SK-N-SH treated with all-trans-retinoic acid at 6 μM for 48 hours (cell line): ENCODE results near the gene EEFSEC.

Source experiments
- ARNTL ChIP-seq: fragments of 450-650 bp; formaldehyde crosslinking; IDR thresholded peaks from 2 replicates; pipeline ENCODE4 v1.5.0; 2020; ENCODE audit warnings: low read depth, mild to moderate bottlenecking, moderate library complexity, borderline replicate concordance
- CREB5 ChIP-seq: fragments of 250-450 bp; sonication (Bioruptor Pico); IDR thresholded peaks from 2 replicates; pipeline ENCODE4 v1.5.1; 2020; ENCODE audit warnings: low read depth, mild to moderate bottlenecking, moderate library complexity
- CSDC2 ChIP-seq: fragments of 250-450 bp; sonication (Bioruptor Pico); IDR thresholded peaks from 2 replicates; pipeline ENCODE4 v1.5.0; 2020; ENCODE audit warnings: mild to moderate bottlenecking, moderate library complexity
- ISL1 ChIP-seq: fragments of 250-450 bp; sonication (Bioruptor Pico); IDR thresholded peaks from 2 replicates; pipeline ENCODE4 v2.1.2; 2022; ENCODE audit warnings: mild to moderate bottlenecking, moderate library complexity
- OSR1 ChIP-seq: fragments of 250-450 bp; sonication (Bioruptor Pico); IDR thresholded peaks from 2 replicates; pipeline ENCODE4 v1.8.0; 2022; ENCODE audit warnings: moderate library complexity, mild to moderate bottlenecking, inconsistent platforms
- PPARA ChIP-seq: fragments of 250-450 bp; sonication (Bioruptor Pico); IDR thresholded peaks from 2 replicates; pipeline ENCODE4 v1.5.0; 2020; ENCODE audit warnings: mild to moderate bottlenecking, borderline replicate concordance
- RARB ChIP-seq: fragments of 250-450 bp; sonication (Bioruptor Pico); IDR thresholded peaks from 2 replicates; pipeline ENCODE4 v1.8.0; 2021; ENCODE audit warnings: mild to moderate bottlenecking, moderate library complexity
- TCF4 ChIP-seq: fragments of 250-450 bp; sonication (Bioruptor Pico); IDR thresholded peaks from 2 replicates; pipeline ENCODE4 v1.8.0; 2021; ENCODE audit warnings: mild to moderate bottlenecking, moderate library complexity, borderline replicate concordance
- TOX ChIP-seq: fragments of 250-450 bp; sonication (Bioruptor Pico); IDR thresholded peaks from 2 replicates; pipeline ENCODE4 v1.8.0; 2021; ENCODE audit warnings: mild to moderate bottlenecking, moderate library complexity, borderline replicate concordance
- ZFP30 ChIP-seq: fragments of 450-650 bp; formaldehyde crosslinking; IDR thresholded peaks from 2 replicates; pipeline ENCODE4 v1.5.0; 2022; ENCODE audit warnings: mild to moderate bottlenecking, moderate library complexity
- ZNF8 ChIP-seq: fragments of 450-650 bp; formaldehyde crosslinking; IDR thresholded peaks from 2 replicates; pipeline ENCODE4 v1.5.0; 2020; ENCODE audit warnings: mild to moderate bottlenecking, moderate library complexity
- TF ChIP-seq, protein P1 (sequence below): fragments of 250-450 bp; sonication (Bioruptor Pico); IDR thresholded peaks from 2 replicates; pipeline ENCODE4 v1.8.0; 2020; ENCODE audit warnings: mild to moderate bottlenecking, moderate library complexity, borderline replicate concordance

- TF ChIP-seq CREB5 = no peak
- TF ChIP-seq ZNF8 (CRISPR knock-in tag) = no peak
- no peak for TF ChIP-seq RARB (CRISPR knock-in tag)
- TF ChIP-seq, protein P1, sequence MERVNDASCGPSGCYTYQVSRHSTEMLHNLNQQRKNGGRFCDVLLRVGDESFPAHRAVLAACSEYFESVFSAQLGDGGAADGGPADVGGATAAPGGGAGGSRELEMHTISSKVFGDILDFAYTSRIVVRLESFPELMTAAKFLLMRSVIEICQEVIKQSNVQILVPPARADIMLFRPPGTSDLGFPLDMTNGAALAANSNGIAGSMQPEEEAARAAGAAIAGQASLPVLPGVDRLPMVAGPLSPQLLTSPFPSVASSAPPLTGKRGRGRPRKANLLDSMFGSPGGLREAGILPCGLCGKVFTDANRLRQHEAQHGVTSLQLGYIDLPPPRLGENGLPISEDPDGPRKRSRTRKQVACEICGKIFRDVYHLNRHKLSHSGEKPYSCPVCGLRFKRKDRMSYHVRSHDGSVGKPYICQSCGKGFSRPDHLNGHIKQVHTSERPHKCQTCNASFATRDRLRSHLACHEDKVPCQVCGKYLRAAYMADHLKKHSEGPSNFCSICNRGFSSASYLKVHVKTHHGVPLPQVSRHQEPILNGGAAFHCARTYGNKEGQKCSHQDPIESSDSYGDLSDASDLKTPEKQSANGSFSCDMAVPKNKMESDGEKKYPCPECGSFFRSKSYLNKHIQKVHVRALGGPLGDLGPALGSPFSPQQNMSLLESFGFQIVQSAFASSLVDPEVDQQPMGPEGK (CRISPR knock-in tag) = no peak
- no peak for TF ChIP-seq TOX (CRISPR knock-in tag)
- no peak for TF ChIP-seq TCF4 (CRISPR knock-in tag)
- TF ChIP-seq PPARA (CRISPR knock-in tag) = no peak
- TF ChIP-seq ZFP30 (CRISPR knock-in tag) = no peak
- TF ChIP-seq CSDC2 (CRISPR knock-in tag) = no peak
- no peak for TF ChIP-seq ARNTL (CRISPR knock-in tag)
- TF ChIP-seq OSR1 (CRISPR knock-in tag) = no peak
- TF ChIP-seq ISL1 (CRISPR knock-in tag) = no peak
These were observed 205.0 kb downstream of the EEFSEC start for GRCh38 chr3:128358156-128358895.
